GM19193 (cell line): ENCODE results near the gene LRGUK.

Experiments used
- POLR2A ChIP-seq: IDR thresholded peaks from 4 replicates; pipeline ENCODE4 v1.6.1; 2011; ENCODE audit not compliant: insufficient read depth, insufficient read length; ENCODE audit errors: extremely low read depth

LRGUK gene

GRCh38 chr7:134293002-134293740 is 166.0 kb downstream of the LRGUK start:
- no peak for TF ChIP-seq POLR2A

GRCh38 chr7:134297489-134297888 is 170.3 kb downstream of the LRGUK start:
- TF ChIP-seq POLR2A = no peak

GRCh38 chr7:134298902-134299683 is 172.0 kb downstream of the LRGUK start:
- TF ChIP-seq POLR2A = no peak

- no peak for TF ChIP-seq POLR2A
Measured at GRCh38 chr7:134300988-134301387, 173.8 kb downstream of the LRGUK start.

- TF ChIP-seq POLR2A = no peak
Measured at GRCh38 chr7:134301592-134301991, 174.5 kb downstream of the LRGUK start.

DNA sequence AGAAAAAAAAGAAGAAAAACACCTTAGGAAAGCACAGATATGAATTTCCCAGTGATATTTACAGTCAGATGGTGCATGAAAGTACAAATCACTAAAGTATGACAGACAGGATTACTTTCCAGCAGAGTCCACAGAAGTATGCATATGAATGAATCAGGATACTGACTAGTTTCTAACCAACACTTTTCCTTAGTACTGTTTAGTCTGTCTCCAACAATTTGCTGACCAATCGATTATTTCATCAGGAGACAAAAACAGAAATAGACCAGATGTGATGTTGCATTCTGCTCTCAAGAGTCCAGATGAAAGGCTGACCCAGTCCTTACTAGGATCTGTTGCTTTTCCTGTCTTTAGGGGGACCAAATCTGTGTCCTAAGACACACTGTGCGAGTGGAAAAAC is 175.0 kb downstream of the LRGUK start:
- no peak for TF ChIP-seq POLR2A

DNA sequence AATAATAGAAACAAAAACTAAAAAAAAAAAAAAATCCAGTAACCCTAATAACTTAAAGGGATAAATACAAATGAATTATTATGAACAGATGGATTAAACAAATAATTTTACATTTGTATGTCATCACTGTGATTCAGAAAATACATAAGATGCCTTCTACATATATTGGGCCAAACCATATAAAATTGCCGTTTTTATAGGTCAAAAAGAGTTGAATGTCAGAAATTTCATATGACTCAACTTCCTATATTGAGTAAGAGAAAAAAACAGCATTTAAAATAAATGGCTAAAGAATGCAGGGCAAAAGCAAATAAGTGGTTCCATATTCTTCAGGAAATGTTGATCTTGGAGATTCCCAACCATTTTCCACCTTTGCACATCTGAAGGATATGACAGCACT is 180.2 kb downstream of the LRGUK start:
- TF ChIP-seq POLR2A = no peak

- TF ChIP-seq POLR2A = no peak
Measured at GRCh38 chr7:134308548-134308947, 181.4 kb downstream of the LRGUK start.

DNA sequence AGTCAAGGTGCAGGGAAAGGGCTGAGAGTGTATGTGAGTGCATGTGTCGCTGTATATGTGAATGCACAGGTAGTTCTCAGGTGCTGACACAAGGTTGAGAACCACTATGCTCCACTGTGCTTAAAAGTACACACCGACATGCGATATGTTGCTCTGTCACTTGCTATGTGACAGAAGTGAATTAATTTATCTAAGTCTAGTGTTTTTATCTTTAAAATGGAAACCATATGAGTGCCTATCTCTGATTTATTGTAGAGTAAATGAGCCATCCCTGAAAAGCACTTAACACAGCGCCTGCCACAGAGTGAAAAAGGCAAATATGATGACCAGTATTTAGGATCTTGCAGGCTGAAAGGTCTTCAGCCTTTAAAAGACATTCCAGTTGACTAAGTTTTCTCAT is 184.7 kb downstream of the LRGUK start:
- no peak for TF ChIP-seq POLR2A

GRCh38 chr7:134312717-134313116 is 185.6 kb downstream of the LRGUK start:
- no peak for TF ChIP-seq POLR2A

DNA sequence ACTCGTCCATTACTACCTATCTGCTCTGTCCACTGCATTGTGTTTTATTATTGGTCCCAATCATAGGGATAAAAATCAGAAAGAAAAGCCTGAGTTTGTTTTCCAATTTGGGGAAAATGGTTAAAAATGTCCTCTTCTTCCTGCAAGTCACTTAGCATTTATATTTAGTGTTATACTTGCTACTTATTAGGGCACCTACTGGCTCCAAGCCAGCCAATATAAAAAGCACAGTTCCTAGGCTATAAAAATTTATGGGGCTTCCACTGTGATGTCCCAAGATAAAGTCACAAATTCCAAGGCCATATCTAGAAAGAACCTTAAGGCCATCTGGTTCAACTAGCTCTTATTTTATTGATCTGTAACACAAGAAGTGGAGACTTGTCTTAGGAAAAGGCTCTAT is 186.4 kb downstream of the LRGUK start:
- no peak for TF ChIP-seq POLR2A
